Suprapubic skin (tissue), 4 donors: ENCODE data around the gene EIF1AD. TPM values are rescaled to one million over a fixed set of nuclear protein-coding genes. Genes with fewer than 3 reads are reported as not detected.

Experiments
- DNase-seq, 2 donors: peaks; one replicate each; pipeline ENCODE4 v3.0.0-alpha.2; 2019; ENCODE audit warnings: low spot score in 2 of 2
- H3K27ac ChIP-seq: fragments of 200-600 bp; sonication (generic); one replicate; pipeline ENCODE4 v1.5.1; 2019
- H3K27me3 ChIP-seq: fragments of 200-600 bp; sonication (generic); one replicate; pipeline ENCODE4 v1.5.1; 2019
- H3K36me3 ChIP-seq: fragments of 200-600 bp; sonication (generic); one replicate; pipeline ENCODE4 v1.5.1; 2019
- H3K4me1 ChIP-seq: fragments of 200-600 bp; sonication (generic); one replicate; pipeline ENCODE4 v1.5.1; 2019
- H3K4me3 ChIP-seq: fragments of 200-600 bp; sonication (generic); one replicate; pipeline ENCODE4 v1.5.1; 2019; ENCODE audit warnings: mild to moderate bottlenecking
- H3K9me3 ChIP-seq: fragments of 200-600 bp; sonication (generic); one replicate; pipeline ENCODE4 v1.5.1; 2019
- EP300 ChIP-seq: sonication (generic); formaldehyde crosslinking; IDR thresholded peaks from one replicate; pipeline ENCODE4 v1.6.1; 2017; ENCODE audit warnings: antibody characterized with exemption
- POLR2A ChIP-seq, 2 donors: fragments of 450-650 bp; IDR thresholded peaks; one replicate each; pipeline ENCODE4 v1.6.1; 2017; ENCODE audit warnings: antibody characterized with exemption in 2 of 2, mild to moderate bottlenecking in 2 of 2, moderate library complexity in 2 of 2
- POLR2AphosphoS5 ChIP-seq, 3 donors: sonication (generic); formaldehyde crosslinking; IDR thresholded peaks; one replicate each; pipeline ENCODE4 v1.6.1; 2017; ENCODE audit warnings: antibody characterized with exemption in 3 of 3
- WGBS: methylation state at CpG from one replicate; pipeline ENCODE4 v1.1.5; 2018; 5-methylcytosine and 5-hydroxymethylcytosine counted together
- total RNA-seq, 4 donors: library from RNA; depleted of rRNA; stranded (reverse); fragments of >200 nt; gene quantifications; one replicate each; pipeline ENCODE4 v1.1.0, GENCODE V29; 2016
- TF ChIP-seq, protein P1 (sequence below), 2 donors: fragments of 200-600 bp in 1 of 2; fragments of 450-650 bp in 1 of 2; sonication (generic) in 1 of 2; IDR thresholded peaks; one replicate each; pipeline ENCODE4 v1.5.1; 2016 to 2019; ENCODE audit warnings: antibody characterized with exemption in 2 of 2, mild to moderate bottlenecking in 1 of 2, moderate library complexity in 1 of 2

EIF1AD gene
- total RNA-seq, 4 donors from 2014 or later = 51.8 to 61.6 (median 55.9) TPM

DNA sequence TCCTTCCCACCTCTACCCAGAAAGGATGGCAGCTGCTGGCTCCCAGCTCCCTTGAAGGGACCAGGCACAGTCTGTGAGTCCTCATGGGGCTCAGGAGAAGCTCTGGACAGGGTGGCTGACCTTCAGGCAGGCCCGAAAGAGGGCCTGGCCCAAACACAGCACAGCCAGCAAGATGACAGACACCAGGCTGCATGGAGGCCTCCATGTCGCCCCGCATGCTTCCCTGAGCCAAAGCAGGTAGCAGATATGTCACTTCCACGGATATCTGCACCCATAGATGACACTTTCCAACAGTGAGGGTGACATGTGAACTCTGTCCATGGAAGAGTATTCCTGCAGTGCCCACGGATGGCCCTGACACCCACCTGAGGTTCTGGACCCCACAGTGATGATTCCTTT is 18.4 kb downstream of the EIF1AD start:
- TF ChIP-seq, protein P1, sequence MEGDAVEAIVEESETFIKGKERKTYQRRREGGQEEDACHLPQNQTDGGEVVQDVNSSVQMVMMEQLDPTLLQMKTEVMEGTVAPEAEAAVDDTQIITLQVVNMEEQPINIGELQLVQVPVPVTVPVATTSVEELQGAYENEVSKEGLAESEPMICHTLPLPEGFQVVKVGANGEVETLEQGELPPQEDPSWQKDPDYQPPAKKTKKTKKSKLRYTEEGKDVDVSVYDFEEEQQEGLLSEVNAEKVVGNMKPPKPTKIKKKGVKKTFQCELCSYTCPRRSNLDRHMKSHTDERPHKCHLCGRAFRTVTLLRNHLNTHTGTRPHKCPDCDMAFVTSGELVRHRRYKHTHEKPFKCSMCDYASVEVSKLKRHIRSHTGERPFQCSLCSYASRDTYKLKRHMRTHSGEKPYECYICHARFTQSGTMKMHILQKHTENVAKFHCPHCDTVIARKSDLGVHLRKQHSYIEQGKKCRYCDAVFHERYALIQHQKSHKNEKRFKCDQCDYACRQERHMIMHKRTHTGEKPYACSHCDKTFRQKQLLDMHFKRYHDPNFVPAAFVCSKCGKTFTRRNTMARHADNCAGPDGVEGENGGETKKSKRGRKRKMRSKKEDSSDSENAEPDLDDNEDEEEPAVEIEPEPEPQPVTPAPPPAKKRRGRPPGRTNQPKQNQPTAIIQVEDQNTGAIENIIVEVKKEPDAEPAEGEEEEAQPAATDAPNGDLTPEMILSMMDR (IDR thresholded peaks at IDR 0.05) = no peak
- TF ChIP-seq POLR2AphosphoS5 (IDR thresholded peaks at IDR 0.05) = no peak
- no peak for TF ChIP-seq POLR2A (IDR thresholded peaks at IDR 0.05)
- no peak for TF ChIP-seq EP300
- Histone ChIP-seq H3K4me3 (no peak overlapping the region), H3K27ac (no peak overlapping the region), H3K27me3 (no peaks in the 10 kb centered on the region), H3K36me3 (peaks cover 10% of the 10 kb centered on the region), H3K4me1 (no peaks in the 10 kb centered on the region), H3K9me3 (no peaks in the 10 kb centered on the region)
- WGBS = 80% methylated on average over 2 of the region's 5 CpGs
- no peak for DNase-seq

DNA sequence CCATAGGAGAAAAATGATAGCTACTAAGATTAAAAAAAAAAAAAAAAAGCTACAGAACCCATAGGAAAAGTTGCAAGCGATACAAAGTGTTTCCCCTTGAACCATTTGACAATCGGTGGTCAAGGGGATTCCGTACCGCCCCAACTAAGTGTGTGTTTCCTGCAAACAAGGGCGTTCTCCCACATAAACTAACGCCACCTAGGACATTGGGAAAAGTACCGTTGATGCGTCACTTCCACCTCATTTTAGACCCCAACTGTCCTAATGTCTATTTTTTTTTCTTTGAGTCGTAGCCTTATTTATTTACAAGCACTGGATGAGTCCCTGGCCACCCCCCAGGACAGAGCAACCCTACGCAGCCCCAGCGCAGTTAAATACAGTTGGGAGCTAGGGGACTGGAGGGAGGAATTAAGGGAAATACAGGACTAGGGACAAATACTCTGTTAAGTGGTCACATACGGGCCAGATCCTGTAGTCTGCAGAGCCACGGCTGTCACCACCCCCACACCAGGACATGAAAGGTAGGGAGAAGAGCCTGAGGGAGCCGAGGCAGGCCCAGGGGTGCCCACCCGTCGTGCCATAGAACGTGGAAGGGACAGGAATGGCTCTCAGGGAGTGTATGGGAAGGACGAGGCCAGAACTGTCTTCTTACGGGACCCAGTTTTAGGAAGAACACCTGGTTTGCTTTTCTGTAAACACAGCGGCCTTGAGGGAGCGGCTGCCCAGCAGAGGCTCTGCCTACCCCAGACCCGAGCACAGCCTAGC is 19.0 kb downstream of the EIF1AD start:
- Histone ChIP-seq H3K27me3 (no peaks in the 10 kb centered on the region), H3K4me3 (no peak overlapping the region), H3K27ac (no peak overlapping the region), H3K4me1 (no peaks in the 10 kb centered on the region), H3K9me3 (no peaks in the 10 kb centered on the region), H3K36me3 (peaks cover 15% of the 10 kb centered on the region)
- no peak for DNase-seq
- WGBS = 85% methylated on average over 20 of the region's 22 CpGs
- TF ChIP-seq, protein P1 (IDR thresholded peaks at IDR 0.05) = no peak
- TF ChIP-seq POLR2AphosphoS5 (IDR thresholded peaks at IDR 0.05) (no peak), POLR2A (IDR thresholded peaks at IDR 0.05) (no peak), EP300 (no peak)

DNA sequence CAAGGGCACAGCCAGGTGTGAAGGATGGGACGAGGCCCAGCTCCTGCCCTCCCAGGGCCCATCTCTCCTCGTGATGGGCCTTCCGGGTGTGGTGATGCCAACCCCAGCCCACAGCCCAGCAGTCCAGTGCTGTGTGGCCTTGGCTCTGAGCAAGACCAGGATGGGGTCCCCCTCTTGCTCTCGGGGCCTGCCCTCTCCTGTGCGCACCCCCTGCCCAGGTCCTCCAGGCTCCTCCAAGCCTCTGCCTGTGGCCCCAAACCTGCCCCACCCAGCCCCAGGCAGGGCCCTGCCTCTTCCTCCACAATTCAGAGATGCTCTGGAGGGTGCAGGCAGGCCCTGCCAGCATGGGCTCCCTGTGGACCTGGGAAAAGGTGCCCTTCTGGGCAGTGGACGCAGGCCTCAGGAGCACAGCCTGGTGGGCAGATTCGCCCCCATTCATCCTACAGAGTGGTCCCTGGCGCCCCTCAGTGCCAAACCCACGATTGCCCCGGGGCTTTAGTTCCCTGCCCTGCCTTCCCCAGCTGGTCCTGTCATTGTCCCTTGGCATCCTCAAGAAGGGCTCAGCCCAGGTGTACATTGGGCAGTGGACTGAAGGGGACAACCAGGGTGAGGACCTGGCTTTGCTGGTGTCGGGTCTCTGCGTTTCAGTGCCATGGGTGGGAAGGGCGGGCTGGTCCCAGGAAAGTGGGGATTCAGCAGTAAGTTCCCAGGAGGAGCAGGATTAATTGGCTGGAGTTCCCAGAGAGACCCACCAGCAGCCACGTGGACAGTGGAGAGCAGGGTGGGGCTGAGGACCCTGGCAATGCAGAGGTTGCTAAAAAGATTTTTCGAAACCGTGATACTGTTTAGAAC is 19.8 kb downstream of the EIF1AD start:
- Histone ChIP-seq H3K4me1 (no peaks in the 10 kb centered on the region), H3K9me3 (no peaks in the 10 kb centered on the region), H3K27me3 (no peaks in the 10 kb centered on the region), H3K36me3 (peaks cover 24% of the 10 kb centered on the region), H3K4me3 (no peak overlapping the region), H3K27ac (no peak overlapping the region)
- no peak for DNase-seq
- WGBS = 60% methylated on average over 15 of the region's 16 CpGs
- no peak for TF ChIP-seq POLR2AphosphoS5 (IDR thresholded peaks at IDR 0.05)
- TF ChIP-seq, protein P1 (IDR thresholded peaks at IDR 0.05) = no peak
- no peak for TF ChIP-seq POLR2A (IDR thresholded peaks at IDR 0.05)
- TF ChIP-seq EP300 = no peak

DNA sequence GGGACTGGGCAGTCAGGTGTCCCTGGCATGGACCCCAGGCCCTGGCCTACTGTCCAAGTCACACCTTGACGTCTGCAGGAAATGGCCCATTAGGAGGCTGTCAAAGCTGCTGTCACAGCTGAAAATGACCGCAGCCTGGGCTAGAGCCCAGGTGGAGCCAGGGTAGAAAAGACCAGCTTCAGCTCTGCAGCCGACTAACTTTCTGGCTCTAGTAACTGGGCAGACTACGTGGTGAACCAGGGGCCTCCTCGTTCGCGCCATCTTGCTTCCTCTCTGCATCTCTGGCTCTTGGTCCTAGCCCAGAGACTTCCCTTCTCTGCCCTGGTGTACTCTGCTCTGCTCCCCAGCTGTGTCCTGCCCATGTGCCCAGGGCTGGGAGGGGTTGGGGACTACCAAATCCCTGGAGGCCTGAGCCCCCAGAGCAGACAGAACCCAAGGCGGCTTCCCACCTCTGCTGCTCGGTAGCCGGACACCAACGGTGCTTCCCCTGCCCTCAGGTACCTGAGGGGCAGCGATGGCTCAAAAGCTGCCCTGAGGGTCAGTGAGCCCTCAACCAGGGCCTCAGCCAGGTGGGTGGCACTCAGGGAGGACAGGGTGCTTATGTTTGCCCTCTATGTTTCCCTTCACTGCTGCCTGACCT is 20.7 kb downstream of the EIF1AD start:
- no peak overlapping the region for H3K4me3 ChIP-seq
- H3K4me1 ChIP-seq = no peaks in the 10 kb centered on the region
- peaks cover 33% of the 10 kb centered on the region for H3K36me3 ChIP-seq
- no peak overlapping the region for H3K27ac ChIP-seq
- WGBS = 77% methylated on average over 7 of the region's 12 CpGs
- no peaks in the 10 kb centered on the region for H3K9me3 ChIP-seq
- no peak for DNase-seq
- TF ChIP-seq, protein P1 (IDR thresholded peaks at IDR 0.05) = no peak
- TF ChIP-seq POLR2AphosphoS5 (IDR thresholded peaks at IDR 0.05) (no peak), POLR2A (IDR thresholded peaks at IDR 0.05) (no peak), EP300 (no peak)
- no peaks in the 10 kb centered on the region for H3K27me3 ChIP-seq
